HG02623 (cell line): ENCODE measurements around the gene PHF23.
"Not testable (repeated sequence)": the region's sequence is repeated elsewhere in the genome, so short reads cannot be mapped to it uniquely, and the experiment has no call there.

Source experiments
- ATAC-seq: cut with Tn5 transposase; IDR thresholded peaks from one replicate; pipeline ENCODE4 v1.9.1; 2021; ENCODE audit warnings: moderate library complexity; ENCODE audit not compliant: unreplicated experiment

Gene PHF23

DNA sequence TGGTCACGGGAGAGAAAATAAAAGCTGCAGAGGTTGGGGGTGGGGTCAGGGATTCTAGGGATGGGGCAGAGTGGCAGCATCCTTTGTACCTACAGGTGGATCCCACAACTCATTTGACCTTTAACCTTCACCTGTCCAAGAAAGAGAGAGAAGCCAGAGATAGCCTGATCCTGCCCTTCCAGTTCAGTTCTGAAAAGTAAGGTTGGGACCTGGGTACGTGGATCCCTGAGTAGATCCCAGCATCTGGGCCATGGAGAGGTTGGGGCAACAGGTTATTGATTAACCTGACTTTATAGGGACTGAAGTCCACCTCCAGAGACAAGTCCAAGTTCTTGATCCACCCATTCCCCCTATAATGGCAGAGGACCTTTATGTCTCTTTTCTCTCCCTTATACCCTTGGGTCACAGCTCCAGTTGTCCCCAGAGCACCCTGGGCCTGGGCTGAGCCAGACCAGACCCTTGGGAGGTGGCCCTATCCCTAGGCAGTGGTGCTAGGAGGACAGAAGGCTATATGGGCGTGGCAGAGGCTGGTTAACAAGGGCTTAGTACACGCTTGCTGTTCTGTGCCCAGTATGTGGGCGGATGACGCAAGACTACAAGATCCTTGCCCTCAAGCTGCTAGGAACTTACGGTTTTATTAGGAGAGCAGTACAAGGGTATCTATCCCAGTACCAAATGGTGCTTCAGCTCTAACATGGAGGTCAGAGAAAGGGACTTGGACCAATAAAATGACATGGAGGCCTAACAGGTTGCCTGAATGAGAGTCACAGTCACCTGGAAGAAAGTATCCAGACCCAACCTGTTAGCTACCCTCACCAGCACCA, 19.7 kb upstream of the PHF23 start:
- no peak for ATAC-seq

DNA sequence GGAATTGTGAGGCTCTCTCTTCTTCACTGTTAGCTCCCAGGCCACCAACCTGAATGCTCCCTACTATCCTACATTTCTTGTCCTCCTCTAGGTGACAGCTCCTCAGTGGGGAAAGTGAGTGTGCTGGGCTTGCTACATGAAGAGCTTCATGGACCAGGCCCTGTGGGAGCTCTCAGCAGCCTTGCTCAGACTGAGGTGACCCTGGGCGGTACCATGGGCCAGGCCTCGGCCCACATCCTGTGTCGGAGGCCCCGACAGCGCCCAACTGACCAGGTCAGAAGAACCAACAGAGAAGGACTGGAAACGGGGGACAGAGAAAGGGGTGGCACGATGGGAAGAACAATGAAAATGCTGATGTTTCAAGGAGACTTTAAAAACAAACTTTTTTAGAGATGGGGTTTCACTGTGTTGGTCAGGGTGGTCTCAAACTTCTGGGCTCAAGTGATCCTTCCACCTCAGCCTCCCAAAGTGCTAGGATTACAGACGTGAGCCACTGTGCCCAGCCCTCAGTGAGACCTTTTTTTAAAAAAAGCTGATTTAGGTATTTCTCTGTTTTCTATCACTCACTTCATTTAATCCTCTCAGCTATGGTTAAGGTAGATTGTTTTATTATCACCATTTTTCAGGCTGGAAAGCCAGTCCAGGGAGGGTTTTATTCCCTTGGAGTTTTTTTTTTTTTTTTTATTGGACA, 17.7 kb upstream of the PHF23 start:
- ATAC-seq, result no peak

DNA sequence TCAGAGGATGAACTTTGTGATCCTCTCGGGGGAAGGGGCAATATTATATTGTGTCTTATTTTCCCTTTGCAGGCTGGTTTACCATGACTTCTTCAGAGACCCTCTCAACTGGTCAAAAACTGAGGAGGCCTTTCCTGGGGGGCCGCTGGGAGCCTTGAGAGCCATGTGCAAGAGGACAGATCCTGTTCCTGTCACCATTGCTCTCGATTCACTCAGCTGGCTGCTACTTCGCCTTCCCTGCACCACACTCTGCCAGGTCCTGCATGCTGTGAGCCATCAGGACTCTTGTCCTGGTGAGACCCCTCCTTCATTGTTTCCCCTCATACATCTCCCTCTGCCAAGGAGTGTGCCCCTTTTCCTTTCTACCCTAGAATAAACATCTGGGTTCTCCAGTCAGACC, 15.3 kb upstream of the PHF23 start:
- ATAC-seq, result no peak

DNA sequence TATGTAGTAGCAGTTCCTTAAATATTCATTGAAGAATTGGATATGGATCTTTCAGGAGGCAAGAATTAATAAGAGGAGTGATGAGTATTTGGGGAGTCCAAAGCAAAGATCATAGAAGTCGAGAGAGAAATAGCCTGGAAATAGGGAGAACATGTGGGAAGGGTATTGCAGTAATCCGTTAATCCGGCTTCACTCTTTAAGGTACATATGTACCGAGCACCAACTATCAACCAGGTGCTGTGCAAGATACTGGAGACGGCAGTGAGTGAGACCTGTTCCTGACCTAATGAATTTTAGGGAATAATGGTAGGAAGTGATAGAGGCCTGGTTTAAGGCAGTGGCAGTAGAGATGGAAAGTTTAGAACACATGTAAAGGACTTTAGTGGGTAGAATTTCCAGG, 13.8 kb upstream of the PHF23 start:
- no peak for ATAC-seq

DNA sequence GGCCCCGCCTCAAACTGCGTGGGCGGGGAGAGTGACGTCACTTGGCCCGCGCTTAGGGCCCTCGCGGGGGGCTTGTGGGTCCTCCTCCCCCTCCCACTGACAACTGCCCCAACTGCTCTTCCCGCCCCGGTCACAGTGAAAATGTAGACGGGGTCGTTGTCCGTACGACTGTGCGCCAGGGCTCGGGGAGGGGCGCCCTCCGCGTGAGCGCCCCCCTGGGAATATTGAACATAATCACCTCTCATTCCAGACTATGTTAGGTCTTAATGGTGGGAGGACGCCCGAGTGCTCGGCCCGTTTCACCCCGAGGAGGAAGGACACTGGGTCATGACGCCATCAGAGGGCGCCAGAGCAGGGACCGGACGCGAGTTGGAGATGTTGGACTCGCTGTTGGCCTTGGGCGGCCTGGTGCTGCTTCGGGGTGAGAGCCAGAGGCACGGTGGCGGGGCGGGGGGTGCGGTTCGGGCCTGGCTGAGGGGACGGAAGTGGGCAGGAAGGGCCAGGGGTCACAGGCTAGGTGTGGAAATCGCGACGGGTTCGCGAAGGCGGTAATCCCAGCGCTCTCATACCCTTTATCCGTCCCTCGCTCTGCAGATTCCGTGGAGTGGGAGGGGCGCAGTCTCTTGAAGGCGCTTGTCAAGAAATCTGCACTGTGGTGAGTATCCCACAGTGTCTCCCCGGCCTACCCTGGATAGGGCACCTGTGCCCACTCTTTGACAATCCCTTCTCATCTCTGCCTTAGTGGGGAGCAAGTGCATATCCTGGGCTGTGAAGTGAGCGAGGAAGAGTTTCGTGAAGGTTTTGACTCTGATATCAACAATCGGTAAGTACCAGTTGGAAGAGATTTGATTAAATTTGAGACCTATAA, 13.2 kb upstream of the PHF23 start, which contains the start of gene ELP5:
ELP5 (plus strand) TSS at position 40 of the 868 bp plus-strand sequence; CDS start at position 376, 336 bp downstream.
- ATAC-seq, result peak; percentile 40

DNA sequence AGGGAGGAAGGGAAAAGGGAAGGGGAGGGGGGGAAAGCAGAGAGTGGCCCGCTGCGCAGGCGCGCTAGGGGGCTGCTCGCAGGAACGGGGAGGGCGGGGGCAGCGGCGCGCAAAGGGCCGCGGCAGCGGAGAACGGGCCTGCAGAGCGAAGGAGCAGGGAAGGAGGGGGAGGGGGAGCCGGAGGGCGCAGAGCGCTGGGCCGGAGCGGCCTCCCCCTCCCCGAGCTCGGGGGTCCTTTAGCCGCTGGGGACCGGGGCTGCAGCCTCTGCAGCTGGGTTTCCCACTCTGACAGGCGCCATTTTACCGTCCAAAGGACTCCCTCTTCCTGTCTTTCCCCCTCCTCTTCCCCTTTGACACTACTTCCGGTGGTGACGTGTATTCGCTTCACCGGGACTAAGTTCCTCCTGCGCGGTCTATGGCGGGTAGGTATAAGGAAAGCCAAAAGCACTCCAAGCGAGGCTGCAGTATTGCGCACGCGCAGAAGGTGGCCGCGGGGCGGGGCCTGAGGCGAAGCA, 12.5 kb upstream of the PHF23 start, which contains the start of gene CTDNEP1:
CTDNEP1 (minus strand) TSS at position 74 of the 515 bp plus-strand sequence. CDS start 438 bp downstream, outside the sequence.
- ATAC-seq, result peak; percentile 79

DNA sequence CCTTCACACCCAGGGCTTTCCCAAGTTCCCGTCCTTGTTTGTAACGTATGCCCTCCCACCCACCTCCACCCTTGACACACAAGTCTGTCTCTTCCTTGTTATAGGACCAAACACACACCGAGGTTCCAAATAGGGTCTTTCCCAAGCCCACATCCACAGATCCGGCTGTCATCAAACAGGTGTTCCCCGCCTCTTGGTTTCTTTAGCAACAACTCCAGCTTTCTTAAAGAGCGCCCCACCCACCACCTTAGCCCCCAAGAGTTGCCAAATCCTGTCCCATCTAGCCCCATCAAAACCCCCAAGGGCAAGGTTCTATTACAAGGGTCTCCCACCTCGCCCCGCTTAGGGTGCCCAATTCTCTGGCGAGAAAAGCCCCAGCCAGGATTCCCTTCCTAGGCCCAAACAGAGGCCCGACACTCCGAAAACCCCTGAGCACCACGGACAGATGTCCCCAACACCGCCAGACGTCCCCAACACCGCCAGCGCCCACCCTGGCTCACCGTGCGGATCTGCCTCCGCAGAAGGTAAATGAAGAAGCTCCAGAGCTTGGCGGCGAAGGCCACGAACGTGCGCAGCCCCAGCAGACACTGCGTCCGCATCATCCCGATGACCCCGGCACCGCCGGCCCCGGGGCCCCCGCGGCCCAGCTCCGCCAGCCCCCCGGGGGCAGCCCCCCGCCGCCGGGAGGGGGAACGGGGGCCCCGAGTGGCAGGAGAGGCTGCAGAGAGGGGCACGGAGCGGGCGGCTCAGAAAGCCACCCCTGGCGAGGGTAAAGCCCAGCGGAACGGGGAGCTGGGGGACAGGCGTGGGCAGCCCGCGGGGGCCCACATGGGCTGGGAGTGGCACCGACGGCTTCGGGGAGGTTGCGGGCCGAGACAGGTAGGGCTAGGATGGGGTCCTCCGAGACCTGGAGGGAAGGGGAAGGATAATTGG, 11.7 kb upstream of the PHF23 start:
- no peak for ATAC-seq

DNA sequence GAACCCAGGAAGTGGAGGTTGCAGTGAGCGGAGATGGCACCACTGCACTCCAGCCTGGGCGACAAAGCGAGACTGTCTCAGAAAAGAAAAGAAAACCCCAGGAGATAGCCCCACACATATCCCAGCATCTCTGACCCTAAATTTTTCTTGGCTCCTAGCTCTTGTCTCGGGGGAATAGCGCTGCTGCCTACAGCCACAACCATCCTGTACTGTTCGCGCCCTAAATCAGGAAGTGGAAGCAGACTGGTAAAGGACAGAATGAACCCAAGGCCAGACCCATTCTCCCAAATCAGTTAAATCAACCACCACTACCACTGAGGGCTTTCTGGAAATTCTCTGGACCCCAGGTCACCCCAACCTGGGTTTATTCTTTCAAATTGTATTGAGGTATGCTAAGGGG, 10.6 kb upstream of the PHF23 start:
- no peak for ATAC-seq

DNA sequence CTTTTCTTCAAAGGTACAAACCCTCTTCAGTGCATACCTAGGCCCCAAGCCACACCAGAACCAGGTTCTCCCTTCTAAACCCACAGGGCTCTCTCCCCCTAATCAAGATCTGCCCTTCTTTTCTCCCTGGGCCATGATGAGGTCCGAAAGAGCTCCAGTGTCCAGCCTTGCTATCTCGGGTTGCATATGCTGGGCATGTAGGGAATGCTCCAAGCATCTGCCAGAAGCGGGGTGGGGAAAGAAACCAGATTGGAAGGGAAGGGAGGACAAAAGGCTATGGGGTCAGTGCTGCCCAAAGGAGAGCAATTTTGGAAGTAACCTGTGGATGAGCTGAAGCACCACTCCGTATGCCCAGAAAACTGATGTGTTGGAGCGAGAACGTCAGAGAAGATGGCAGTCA, 10.0 kb upstream of the PHF23 start:
- ATAC-seq, result no peak

DNA sequence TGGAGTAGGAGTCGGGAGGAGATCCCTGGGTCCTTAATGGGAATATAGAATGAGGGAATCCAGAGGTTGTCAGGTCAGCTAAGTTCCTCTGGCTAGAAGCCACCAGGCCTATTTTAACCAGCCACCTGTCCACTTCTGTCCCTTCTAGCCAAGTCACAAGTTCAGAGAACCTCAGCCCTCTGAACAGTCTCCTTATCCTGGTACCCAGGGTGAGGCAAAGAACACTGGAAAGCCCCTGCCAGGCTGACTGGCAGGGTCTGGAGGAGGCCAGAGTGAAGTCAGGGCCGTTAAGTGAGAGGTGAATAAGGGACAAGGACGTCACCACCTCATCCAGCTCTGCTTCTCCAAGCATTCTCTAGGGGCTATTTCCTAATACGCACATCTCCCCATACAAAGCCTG, 9.5 kb upstream of the PHF23 start:
- ATAC-seq, result no peak

DNA sequence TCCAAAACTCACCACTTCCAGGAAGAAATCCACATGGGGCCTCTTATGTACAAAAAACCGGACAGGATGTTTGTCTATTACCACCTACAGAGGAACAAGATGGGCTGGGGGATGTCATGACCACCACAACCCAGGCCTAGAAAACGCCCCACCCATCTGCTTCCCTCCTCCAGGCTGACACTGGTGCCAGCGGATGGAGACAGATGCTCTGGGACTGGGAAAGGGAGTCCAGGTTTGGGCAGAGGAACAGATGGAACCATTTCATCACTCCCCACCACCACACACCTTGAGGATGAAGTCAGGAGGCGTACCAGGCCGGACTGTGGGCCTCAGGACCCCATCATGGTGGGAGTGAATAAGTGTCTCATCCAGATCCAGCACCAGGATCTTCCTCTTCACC, 7.5 kb upstream of the PHF23 start:
- no peak for ATAC-seq

DNA sequence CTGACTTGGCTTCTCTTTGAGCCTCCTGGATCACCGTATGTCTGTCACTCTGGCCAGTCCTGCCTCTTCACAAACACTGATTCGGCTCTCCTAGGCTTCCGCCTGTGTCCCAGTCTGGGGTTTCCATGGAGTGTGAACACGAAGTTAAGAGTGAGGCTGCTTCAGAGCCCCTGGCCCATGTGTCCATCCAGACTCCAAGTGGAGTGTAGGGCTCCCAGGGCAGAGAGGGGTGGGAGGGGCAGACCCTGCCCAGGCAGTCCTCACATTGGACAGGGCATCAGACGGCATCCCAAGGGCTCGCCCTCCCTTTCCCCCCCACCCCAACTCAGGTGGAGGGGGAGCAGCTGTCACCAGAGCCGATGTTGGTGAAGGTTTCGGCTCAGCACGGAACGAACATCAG, 4.6 kb upstream of the PHF23 start:
- not testable (repeated sequence) for ATAC-seq

DNA sequence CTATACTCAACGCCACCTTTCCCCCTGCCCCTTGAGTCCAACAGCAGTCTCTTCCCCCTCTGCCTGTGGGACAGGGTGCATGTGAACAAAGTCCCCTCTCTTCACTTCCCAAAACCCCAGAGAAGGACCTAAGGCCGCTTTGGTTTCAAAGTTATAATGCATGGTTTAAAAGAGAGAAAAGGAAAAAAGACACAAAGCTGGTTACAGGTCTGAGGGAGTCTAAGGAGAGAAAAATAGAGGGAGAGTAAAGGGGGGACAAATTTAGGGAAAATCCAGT, 4.1 kb upstream of the PHF23 start:
- no peak for ATAC-seq

DNA sequence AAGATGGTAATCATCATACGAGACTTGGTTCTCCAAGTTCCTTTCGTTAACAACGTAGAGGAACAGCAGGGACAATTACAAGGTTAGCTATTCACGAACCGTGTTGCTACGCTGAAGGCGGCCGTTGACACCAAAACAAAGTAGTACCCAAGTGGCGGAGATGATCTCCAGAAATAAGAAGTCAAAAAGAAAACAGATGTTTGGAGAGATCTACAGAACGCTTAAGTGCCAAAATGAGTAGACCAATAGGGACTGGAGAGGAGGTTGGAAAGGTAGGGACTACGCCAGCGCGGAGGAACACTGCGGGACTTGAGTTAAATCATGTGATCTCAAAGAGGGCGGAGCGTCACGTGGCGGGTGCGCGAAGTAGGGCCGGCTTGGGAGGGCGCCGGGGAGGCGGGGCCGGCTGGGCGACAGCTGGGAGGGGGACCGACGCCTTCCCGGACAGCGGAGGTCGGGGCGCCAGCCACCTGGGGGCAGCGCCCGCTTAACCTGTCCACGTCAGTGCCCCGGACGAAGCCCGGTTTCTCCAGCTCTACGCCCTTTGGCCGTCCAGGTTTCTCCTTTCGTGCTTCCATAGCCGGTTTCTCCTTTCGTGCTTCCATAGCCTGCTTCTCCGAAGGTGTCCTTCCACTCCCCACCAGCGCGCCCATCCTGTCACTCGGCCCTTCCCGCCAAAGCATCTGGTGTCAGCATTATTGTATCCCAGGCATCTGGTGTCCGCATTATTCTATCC, 3.6 kb upstream of the PHF23 start:
- ATAC-seq, result peak; percentile 27

DNA sequence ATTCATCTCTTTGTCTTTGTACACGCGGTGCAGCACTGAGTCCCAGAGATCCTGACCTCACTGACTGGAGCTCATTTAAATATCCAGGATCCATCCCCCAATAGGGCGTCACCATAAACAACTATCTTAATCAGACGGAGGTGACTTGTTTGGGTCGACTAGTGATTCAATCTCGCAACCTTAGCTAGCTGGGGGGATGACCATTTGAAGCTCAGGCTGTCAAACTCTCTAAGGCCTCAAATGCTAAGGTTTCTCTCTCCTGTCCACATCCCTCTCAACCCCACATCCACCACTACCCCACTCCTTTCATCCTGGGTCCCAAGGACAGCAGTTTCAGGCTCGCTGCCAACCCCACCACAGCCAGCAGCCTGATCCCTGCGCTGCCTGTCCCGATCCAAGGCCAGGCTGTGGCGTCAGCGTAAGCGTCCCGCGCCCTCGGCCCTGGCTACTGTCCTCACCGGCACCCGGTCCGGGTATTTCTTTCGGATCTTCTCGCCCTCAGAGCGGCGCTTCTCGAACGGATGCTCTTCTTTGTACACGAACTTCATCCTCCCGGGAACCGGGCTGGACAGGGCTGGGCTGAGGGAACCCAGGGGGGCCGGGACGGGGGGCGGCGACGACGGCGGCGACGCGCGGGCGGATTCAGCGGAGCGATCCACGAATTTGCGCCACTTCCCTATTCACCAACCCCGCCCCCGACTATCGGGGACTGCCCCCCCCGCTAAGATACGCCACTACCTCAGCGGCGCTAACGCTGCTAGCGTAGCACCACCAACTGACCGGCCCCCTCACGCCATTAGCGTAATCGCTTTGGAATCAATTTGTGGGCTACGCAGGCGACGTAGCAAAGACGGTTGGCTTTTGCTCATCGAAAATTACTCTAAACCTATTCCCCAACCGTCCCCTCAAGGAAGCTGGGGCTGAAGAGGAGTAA, 2.8 kb upstream of the PHF23 start, which contains the start of gene GABARAP:
GABARAP (minus strand) TSS at position 667 of the 934 bp plus-strand sequence; CDS start at position 548, 119 bp downstream.
- ATAC-seq, result peak; percentile 26

DNA sequence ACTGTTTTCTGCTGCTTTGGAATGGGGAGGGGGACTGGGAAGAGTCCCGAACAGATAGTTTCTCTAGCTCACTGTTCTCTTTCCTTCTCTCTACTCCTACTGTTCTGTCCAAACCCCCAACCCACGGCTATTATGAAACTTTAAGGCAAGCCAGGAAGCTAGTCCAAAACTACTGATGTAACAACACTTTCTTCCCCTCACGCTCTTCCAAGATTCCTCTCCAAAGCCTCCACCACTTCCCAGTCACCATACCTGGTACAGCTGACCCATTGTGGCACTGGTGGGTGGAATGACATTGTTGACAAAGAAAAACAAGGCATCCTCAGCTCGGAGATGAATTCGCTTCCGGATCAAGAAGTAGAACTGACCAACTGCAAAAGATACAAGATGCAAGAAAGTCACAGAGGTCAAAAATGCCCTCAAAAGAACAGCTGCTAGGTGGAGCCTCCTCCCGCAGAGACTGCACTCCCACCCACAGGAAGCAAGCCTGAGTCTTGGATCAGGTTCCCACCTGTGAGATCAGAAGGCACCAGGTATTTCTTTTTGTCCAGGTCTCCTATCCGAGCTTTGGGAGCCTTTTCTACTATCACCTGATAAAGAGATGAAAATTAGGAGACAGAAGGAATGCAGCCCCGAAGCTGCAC, 2.0 kb upstream of the PHF23 start:
- ATAC-seq, result no peak

DNA sequence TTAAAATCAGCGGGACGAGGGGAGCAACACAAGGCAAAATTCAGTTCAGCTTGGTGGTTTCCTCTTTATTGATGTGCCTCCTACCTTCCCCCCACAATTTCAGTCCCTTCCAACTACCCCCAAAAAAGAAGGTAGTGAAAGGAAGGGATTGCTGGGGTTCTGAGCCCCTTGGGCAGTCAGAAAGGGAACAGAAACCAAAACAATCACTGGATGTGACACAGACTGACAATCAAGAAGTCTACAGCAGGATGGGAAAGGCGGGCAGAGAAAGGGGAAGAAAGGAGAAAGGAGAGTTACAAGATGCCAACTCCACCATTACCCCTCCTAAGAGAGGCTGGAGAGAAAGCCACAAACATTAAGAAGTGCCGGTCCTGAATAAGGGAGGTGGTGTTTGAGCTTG, 1.1 kb upstream of the PHF23 start:
- no peak for ATAC-seq
